Measurements from ENCODE around the gene BCL7C. TPM values are rescaled to one million over a fixed set of nuclear protein-coding genes. Genes with fewer than 3 reads are reported as not detected.

Gene BCL7C
- total and polyA plus RNA-seq, 8 donors, result 12.2 to 58.2 (median 30.6) TPM

- Histone ChIP-seq H3K9me3 (no peaks in the 10 kb centered on the region), H3K4me1 (peaks cover 10 to 26% (median 18%) of the 10 kb centered on the region in 4 donors), H3K36me3 (peaks cover 3 to 68% (median 60%) of the 10 kb centered on the region in 4 donors), H3K27ac (peak overlapping the region in 2 of 5 donors; percentile 2 to 57), H3K4me3 (no peak overlapping the region), H3K27me3 (no peaks in the 10 kb centered on the region)
- TF ChIP-seq POLR2AphosphoS5 (IDR thresholded peaks at IDR 0.05) (no peak), POLR2A (IDR thresholded peaks at IDR 0.05) (no peak), EP300 (IDR thresholded peaks at IDR 0.05) (no peak), CTCF (IDR thresholded peaks at IDR 0.05) (no peak)
- no peak for DNase-seq
- 51 to 63% (median 61%) methylated on average over 5 of the region's 5 CpGs for WGBS, 5 donors
- intact Hi-C loops (cut with DNase I; ENCODE audit: low total_unique reads), result no loop called here
Observed at GRCh38 chr16:30937692-30938091, 43.8 kb upstream of the BCL7C start.

GRCh38 chr16:30934827-30935557 is 41.1 kb upstream of the BCL7C start:
- Histone ChIP-seq H3K36me3 (peaks cover 17 to 77% (median 67%) of the 10 kb centered on the region in 4 donors), H3K27me3 (no peaks in the 10 kb centered on the region), H3K4me3 (no peak overlapping the region), H3K9me3 (no peaks in the 10 kb centered on the region), H3K27ac (no peak overlapping the region), H3K4me1 (peaks cover 0 to 15% (median 8%) of the 10 kb centered on the region in 4 donors)
- peak; percentile 37 to 60 for DNase-seq
- intact Hi-C loops (cut with DNase I; ENCODE audit: low total_unique reads), result no loop called here
- TF ChIP-seq CTCF (IDR thresholded peaks at IDR 0.05), result peak in 4 of 7 experiments; percentile 26 to 38 (median 28)
- no peak for TF ChIP-seq EP300 (IDR thresholded peaks at IDR 0.05)
- 56 to 71% (median 67%) methylated on average over 12 of the region's 12 CpGs for WGBS, 5 donors

- no peak for DNase-seq
- Histone ChIP-seq H3K36me3 (peaks cover 17 to 91% (median 88%) of the 10 kb centered on the region in 4 donors), H3K27ac (no peak overlapping the region)
Observed at GRCh38 chr16:30931068-30931650, 37.3 kb upstream of the BCL7C start.

GRCh38 chr16:30930160-30930571 is 36.3 kb upstream of the BCL7C start:
- Histone ChIP-seq H3K9me3 (no peaks in the 10 kb centered on the region), H3K4me3 (no peak overlapping the region), H3K27me3 (no peaks in the 10 kb centered on the region), H3K4me1 (peaks cover 2 to 26% (median 13%) of the 10 kb centered on the region in 4 donors), H3K36me3 (peaks cover 17 to 91% (median 89%) of the 10 kb centered on the region in 4 donors), H3K27ac (no peak overlapping the region)
- TF ChIP-seq EP300 (IDR thresholded peaks at IDR 0.05), result no peak
- TF ChIP-seq POLR2AphosphoS5 (IDR thresholded peaks at IDR 0.05), result no peak
- TF ChIP-seq POLR2A (IDR thresholded peaks at IDR 0.05), result no peak
- no peak for TF ChIP-seq CTCF (IDR thresholded peaks at IDR 0.05)
- intact Hi-C loops (cut with DNase I; ENCODE audit: low total_unique reads), result no loop called here
- no peak for DNase-seq
- WGBS, 5 donors, result 89 to 94% (median 93%) methylated on average over 15 to 35 of the region's 35 CpGs

More at GRCh38 chr16:30931068-30931650, 37.3 kb upstream of the BCL7C start:
- Histone ChIP-seq H3K9me3 (no peaks in the 10 kb centered on the region), H3K27me3 (no peaks in the 10 kb centered on the region), H3K4me3 (no peak overlapping the region), H3K4me1 (peaks cover 0 to 19% (median 10%) of the 10 kb centered on the region in 4 donors)
- intact Hi-C loops (cut with DNase I; ENCODE audit: low total_unique reads), result no loop called here
- TF ChIP-seq CTCF (IDR thresholded peaks at IDR 0.05) (no peak), POLR2A (IDR thresholded peaks at IDR 0.05) (no peak), POLR2AphosphoS5 (IDR thresholded peaks at IDR 0.05) (no peak), EP300 (IDR thresholded peaks at IDR 0.05) (no peak)
- WGBS, 5 donors, result 66 to 72% (median 68%) methylated on average over 12 of the region's 12 CpGs

Data from stomach (tissue), 9 donors.